HG03045 (cell line): ENCODE measurements around the gene EXOC4.

Source experiments
- ATAC-seq: cut with Tn5 transposase; IDR thresholded peaks from one replicate; pipeline ENCODE4 v1.9.1; 2021; ENCODE audit warnings: mild to moderate bottlenecking, moderate library complexity; ENCODE audit not compliant: unreplicated experiment

The EXOC4 gene

DNA sequence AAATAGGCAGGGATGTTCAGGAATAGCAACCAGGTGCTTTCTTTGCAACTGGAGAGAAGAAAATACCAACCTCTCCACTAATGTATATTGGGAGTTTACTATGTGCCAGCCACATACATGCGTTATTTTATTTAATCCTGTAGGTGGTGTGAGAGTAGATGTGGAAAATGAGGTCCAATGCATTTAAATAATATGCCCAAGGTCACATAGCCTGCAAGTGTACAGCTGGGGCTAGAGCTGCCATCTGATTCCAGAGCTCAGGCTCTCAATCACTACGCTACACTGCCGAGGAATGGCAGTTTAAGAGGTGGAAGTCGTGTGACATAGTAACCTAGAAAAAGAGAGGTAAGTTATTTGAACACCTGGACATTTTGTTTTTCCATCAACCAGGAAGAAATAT, 277.0 kb downstream of the EXOC4 start:
- no peak for ATAC-seq

DNA sequence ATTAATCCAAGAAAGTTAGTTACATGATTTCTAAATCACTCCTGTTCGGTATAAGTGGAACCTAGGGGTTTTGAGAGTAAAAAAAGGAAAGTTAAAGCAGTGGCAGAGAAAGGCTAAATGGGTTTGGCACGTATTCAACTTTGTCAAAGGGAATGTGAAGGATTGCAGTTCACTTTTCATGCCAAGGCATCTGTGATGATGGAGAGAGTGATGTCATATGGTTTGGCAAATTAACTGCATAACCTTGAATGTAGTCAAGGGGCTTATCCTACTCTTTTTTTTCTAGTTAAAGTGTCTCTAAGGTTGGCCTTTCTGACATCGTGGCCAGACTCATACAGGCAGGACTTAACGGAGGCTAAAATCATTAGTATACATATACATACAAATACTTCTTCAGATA, 277.8 kb downstream of the EXOC4 start:
- ATAC-seq, result no peak

DNA sequence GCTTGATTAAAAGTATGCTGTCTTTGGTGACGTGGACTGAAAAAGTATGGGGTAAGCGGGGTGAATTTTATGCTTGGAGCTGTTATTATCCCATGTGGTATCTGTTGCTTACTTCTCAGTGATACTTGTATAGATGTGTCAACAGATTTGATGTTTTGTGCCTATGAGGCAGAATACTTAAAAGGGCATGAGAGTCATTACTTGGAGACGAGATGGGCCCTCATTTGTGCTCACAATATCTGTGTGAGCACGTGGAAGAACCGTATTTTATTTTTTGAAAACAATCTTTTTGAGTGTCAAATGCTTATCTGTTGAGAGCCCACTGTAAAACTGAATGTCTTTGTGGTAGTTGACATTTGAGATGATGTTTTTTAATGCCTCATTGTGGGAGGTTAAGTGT, 281.9 kb downstream of the EXOC4 start:
- ATAC-seq, result no peak

DNA sequence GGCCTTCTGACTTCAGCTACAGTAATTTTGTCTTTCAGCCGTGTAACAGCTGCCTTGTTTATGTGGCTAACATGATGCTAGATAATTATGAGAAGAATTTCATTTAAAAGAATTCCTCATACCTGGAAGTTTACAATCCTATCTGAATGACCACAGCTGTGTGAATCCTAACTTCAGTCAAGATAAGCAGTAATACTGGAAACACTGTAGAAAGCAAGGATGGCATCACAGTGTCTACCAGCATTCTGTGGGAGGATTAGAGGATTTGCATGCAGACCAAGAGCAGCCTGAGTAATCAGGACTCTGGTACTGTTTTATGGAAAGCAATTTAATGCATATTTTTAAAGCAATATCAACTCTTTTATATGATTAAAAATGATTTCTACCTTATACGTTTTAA, 282.4 kb downstream of the EXOC4 start:
- ATAC-seq, result no peak

DNA sequence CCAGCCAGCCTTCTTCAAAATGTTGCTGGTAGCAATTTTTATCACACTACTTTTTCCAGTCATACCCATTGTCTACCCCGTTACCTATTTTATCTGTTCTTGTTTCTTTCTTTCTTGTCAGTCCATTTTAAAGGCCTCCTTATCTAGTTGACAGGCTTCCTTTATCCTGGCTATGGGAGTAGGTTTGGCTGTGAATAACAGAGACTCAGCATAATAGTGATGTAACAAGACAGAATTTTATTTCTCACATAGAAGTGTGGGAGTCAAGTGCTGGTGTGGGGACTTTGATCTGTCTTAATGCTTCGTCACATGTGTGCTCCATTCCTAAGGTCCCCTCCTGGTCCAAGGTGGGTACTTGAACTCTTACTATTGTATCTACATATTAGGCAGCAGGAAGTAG, 283.6 kb downstream of the EXOC4 start:
- ATAC-seq, result no peak

DNA sequence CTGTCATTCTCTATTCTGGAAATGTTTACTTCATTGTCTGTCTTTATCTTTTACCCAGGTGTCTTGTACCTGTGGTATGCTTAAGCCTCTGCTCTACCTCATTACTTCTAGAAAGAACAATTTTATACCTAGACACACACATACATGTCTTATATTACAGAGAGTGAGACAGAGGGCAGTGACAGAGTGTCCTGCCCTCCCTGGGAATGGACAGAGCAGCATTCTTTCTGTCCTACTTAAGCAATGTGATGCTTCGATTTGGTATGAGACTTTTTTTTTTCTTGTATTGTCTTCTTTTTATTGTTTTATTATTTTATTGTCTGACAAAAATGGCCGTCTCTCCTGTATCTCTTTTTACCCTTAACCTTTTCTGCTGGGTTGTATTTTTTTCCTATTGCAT, 286.1 kb downstream of the EXOC4 start:
- no peak for ATAC-seq

DNA sequence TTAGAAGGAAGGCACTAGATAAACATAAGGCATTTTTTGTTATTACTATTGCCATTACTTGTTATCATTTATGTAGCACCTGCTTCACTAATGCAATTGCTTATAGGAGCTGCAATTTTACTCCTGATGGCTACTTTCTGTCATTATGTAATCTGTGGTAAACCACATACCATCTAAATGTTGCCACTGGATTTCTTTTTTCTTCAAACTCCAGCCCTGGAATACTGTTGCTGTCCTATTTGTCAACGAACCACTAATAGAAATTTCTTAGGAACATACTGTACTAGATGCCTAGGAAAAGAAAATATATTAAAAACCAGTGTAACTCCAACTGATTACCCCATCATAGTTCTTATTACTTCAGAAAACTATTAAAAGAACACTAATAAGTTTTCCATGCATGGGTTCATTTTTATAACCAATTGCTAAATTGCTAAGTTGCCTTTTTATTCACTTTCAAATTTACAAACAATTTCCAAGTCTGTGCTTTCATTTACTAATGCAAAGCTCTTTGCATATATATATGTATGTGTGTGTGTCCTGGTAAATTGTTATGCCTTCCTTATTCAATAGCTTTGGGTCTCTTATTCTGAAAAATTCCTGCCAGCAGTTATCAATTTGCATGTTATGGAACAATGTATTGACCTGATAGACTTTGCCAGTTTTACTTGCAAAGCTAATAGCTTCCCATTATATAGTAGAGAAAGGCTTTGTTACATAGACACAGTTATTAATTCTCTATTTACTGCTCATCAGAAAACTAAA, 287.4 kb downstream of the EXOC4 start:
- ATAC-seq, result no peak

DNA sequence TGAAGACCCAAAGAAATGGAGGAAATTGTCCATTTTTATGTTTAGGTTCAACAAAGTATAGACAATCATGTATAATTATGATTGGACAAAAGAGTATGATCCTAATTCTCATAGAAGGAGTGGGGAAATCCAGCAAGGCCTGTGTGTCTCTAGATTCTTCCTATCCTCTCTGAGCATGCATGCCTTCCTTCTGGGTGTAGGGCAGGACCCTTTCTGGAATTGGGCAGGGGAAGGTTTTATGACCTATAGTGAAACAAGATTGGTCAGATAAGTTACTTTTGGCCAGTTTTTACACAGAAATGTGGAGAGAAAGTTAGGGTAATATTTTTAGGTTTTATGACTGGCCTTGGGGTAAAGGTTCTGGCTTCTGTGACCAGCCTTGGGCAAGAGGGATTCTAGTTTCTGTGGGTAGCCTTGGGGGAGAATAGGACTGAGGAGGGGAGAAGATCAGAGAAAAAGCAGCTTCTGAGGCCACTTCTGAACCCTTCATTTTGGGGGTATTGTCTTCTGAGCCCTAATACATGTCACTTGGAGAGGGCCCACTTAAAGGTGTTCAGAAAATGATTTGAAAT, 289.4 kb downstream of the EXOC4 start:
- ATAC-seq, result no peak

DNA sequence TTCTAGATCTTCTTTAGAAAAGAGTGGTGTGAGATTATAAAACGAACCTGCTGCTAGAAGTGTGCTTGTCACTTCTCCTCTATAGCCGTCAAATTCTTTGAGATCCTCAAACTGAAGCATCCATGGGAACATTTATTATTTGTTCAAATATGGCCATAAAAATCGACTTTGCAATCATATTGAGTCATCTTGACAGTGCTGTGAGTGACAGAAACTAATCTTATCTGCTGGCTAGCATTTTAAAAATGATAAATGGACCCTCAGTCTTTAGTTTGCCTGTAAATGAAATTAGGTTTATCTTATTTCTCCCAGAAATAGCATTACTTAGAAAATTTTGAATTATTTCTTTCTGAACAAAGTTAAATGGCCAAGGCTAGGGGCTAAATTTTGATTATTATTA, 290.8 kb downstream of the EXOC4 start:
- no peak for ATAC-seq

DNA sequence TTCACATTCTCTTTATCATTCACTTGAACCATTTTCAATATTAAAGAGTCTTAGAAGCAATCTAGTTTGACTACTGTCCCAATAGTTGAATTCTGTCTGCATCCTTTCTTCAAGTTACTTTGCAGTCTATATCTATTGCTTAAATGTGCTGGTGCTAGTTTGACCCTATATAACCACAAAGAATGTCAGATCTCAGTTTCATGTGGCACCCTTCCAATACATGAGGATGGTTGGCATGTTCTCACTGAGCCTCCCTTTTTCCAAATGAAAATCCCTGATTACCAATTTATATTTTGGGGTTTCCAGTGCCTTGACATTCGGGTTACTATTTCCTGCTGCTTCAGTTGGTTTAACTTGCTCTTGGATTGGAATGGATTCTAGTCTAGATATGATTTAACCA, 292.7 kb downstream of the EXOC4 start:
- ATAC-seq, result no peak

DNA sequence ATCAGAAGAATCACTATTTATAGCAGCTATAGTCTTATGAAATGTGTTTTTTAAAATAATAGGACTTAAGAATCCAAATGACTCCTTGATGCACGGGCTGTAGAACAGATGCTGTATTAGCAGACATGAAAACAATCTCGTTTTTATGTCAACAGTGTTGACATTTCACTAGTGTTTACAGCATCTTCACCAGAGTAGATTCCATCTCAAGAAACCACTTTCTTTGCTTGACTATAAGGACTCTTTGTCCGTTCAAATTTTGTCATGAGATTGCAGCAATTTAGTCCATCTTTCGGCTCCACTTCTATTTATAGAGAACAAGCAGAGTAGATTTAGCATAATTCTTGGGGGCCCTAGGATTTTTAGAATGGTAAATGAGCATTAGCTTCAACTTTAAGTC, 295.1 kb downstream of the EXOC4 start:
- no peak for ATAC-seq

DNA sequence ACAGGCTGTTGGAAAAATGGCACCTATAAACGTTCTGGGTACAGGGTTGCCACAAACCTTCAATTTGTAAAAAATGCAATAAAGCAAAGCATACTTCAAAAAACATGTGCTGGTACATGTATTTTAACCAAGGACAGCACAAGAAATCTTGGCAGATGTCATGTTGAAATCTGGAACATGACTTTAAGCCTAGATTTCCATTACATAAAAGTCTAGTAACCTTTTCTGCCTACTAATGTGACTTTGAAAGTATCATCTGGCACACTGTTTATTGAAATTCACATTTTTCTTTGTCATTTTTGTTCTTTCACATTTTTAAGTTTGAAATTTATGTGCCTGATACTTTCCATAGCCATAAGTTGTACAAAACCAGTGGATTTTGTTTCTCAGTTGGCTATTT, 296.8 kb downstream of the EXOC4 start:
- ATAC-seq, result no peak

DNA sequence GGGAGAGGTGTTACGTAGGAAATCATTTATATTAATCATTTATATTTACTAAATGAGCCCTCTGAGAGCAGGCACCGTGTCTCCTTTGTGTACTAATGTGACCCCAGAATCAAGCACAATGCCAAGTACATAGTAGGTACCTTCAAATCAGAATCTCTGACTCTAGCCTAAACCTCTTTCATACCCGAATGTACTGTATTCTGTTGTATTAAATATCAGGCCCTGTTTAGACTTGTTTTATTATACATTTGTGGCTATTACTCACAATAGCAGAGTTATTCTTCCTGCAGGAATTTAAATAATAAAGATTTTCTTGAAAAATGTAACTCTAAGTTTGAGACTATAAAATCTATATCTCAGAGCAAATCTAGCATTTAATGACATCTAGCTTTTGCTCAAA, 297.3 kb downstream of the EXOC4 start:
- ATAC-seq, result no peak

DNA sequence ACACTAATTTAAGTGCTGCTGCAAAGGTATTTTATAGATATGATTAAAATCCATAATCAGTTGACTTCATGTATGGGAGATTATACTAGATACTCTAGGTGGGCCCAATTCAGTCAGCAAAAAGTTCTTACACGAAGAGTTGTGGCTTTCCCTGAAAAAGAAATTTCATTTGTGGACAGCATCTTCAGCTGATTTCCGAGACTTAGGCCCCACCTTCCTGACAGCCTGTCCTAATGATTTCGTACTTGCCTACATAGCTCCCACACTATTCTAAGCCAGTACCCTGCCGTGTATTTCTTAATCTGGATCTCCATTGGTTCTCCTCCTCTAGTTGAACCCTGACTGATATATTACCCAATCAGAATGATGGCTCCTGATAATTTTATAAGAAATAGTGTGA, 297.9 kb downstream of the EXOC4 start:
- no peak for ATAC-seq

DNA sequence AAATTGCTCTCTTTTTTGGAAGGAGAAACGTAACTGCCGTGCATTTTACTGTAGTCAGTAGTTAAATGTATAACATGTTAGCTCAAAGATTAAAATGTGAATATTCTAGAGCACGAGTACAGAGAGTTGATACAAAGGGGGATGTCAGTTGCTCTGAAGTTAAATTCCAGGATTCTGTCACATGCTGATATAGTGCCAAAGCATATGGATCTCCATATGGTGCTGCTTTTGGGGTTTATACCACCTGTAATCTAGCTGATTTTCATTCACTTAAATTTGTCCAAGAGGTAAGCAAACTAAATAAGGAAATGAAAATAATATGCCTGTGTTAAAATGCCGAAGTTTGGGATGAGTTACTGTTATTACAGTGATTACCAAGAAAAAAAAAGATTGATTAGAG, 298.6 kb downstream of the EXOC4 start:
- no peak for ATAC-seq

DNA sequence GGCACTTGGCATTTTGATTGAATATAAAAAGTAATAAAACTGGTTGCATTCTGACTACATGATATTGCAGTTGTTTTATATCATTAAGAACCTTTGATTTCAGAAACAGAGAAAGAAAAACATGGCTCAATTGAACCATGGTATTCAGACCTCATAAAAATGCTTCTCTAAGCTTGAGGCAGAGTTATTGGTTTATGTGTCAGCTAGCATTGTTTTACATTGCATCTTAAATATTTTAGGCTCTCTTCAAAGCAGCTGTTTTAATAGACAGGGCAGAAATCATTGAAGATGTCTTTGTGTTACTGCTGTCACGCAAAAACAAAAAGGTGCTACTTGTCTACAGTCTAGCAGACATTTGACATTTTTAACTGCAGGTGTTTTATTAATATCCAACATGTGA, 299.2 kb downstream of the EXOC4 start:
- ATAC-seq, result no peak

DNA sequence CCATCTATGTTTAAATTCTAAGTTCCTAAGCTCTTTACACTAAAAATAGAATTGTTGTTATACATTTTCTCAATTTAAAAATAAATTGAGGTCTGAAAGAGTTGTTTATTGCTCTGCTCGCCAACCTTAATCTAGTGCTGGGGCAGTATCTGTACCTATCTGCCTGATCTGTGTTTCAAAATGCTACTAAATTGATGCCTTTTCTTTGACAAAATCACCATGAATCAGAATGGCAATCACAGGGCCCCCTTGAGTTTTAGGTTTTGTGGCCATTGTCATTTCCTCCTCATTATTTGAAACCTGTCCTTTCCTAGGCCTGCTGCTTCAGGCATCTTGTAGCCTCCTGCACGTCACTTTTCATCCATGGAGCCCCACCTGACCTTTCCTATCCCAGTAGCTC, 301.5 kb downstream of the EXOC4 start:
- ATAC-seq, result no peak

DNA sequence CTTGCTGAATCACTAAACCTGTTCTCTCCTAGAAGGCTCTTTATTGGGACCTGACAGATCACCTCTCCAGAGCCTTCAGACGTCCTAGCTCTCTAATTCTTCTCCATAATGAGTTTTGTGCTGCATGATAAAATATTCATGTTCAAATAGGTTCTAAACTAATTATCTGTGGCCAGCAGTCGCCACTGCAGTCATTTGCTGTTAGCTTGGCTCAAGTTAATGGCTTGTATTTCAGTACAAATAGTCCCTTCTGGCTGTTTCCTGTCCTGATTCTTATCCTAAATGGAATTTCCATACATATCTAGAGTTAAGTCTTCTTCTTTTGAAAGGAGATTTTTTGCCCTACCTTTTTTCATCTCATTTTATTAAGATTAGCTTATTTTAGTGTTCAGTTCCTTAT, 303.2 kb downstream of the EXOC4 start:
- no peak for ATAC-seq

DNA sequence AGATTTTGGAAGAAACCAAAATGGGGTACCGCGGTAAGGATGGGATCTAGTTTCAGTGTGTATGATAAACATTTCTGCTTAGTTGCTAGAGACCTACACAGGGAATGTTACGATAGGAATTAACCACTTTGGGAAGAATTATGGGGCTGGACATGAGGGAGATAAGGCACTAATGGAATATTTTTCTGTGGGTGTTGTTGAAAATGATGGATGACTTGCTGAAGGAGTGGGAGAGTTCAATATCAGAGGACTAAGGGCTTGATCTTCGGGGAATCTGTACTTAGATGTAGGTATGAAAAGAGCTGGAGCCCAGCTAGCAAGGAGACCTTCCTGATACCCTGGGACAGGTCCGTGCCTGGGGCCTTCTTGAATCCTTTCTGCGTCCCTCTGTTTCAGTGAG, 303.7 kb downstream of the EXOC4 start:
- no peak for ATAC-seq

DNA sequence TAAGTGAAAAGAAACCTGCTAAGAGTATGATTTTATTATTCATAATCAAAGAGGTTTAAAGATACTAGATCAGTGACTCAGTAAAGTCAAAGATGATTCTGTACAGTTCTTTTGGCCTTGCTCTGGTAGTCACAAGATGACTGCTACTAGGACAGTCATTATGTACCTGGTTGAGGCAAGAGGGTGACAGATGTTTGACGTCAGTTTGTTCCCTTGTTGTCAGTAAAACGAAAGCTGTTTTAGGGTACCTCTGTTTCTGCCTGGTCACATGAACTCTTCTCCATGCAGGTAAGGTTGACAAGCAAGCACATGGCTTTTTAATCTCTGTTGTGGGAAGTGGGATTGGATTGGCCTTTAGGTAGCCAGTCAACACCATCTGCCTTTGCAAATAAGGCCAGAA, 308.0 kb downstream of the EXOC4 start:
- ATAC-seq, result no peak

DNA sequence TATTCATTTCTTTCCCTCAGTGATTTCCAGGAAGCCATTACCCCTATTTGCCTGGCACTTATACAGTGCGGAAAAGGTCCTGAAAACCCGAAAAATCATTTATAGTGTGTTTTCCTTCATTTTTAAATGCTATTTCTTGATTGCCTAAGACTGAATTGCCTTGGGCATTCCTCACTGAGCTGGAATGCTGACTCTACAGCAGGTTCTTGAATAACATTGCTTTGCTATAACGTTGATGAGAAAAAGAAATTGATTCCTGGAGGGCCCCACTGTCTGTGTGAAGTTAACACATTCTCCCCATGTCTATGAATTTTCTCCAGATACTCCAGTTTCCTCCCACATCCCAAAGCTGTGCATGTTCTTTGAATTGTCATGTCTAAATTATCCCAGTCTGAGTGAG, 308.5 kb downstream of the EXOC4 start:
- no peak for ATAC-seq

DNA sequence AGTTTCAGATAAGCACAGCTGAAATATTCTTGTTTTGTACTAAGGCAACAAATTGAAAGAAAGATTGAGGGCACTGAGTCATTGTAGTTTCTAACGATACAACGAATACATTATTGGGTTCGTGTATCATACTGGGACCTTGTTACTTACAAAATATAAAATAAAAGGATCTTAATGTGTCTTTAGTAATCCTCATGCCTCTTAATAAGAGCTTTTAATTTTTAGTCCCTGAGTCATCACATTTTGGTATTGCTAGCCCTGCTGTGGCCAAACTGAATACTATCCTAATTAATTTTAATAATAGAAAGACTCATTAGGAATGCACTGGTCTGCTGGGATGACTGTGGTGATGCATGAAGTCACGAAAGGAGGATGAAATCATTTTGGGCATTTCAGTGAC, 309.7 kb downstream of the EXOC4 start:
- ATAC-seq, result no peak

DNA sequence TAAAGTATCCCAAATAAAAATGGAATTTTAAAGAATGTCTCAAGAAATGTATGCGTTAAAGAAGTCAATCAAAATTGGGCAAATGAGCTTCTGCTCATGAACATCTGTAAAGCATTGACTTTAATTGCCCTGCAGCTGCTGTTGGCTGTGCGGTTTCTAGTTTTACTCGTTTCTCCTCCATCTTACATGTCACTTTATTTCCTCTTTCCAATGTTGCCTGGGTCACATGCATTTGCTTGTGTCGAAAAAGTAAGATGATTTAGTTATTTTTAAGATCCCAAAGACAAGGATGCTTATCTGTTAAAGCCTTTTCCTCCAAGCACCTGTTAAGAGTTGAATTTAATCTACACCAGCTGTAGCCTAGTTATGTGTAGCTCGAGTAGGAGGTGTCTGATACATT, 310.4 kb downstream of the EXOC4 start:
- ATAC-seq, result no peak
